Activated CD8-positive, alpha-beta memory T cell treated with anti-CD3 and anti-CD28 coated beads, Interleukin-2, amount 50 U/mL, for 1 hour (primary cell): ENCODE results near the gene GNAI3.

ENCODE experiments used
- DNase-seq: peaks from one replicate; pipeline ENCODE4 v3.0.0-alpha.2; 2020; ENCODE audit errors: extremely low read depth

The GNAI3 gene

GRCh38 chr1:109527098-109527811 is 21.2 kb upstream of the GNAI3 start:
- no peak for DNase-seq

GRCh38 chr1:109527846-109528695 is 20.3 kb upstream of the GNAI3 start:
- no peak for DNase-seq

- no peak for DNase-seq
Observed at GRCh38 chr1:109528712-109529111, 19.7 kb upstream of the GNAI3 start.

GRCh38 chr1:109529881-109530456 is 18.4 kb upstream of the GNAI3 start:
- no peak for DNase-seq

- DNase-seq: no peak
Observed at GRCh38 chr1:109530457-109531087, 17.8 kb upstream of the GNAI3 start.

- DNase-seq: no peak
Observed at GRCh38 chr1:109531380-109531779, 17.0 kb upstream of the GNAI3 start.

- DNase-seq: no peak
Observed at GRCh38 chr1:109531826-109532364, 16.5 kb upstream of the GNAI3 start.

GRCh38 chr1:109532365-109533136 is 15.9 kb upstream of the GNAI3 start:
- peak; percentile 68 for DNase-seq

GRCh38 chr1:109534307-109534858 is 14.0 kb upstream of the GNAI3 start:
- no peak for DNase-seq

GRCh38 chr1:109535481-109535880 is 12.9 kb upstream of the GNAI3 start:
- no peak for DNase-seq

- DNase-seq: no peak
Observed at GRCh38 chr1:109535971-109536491, 12.4 kb upstream of the GNAI3 start.

GRCh38 chr1:109537450-109538178 is 10.8 kb upstream of the GNAI3 start:
- no peak for DNase-seq

GRCh38 chr1:109538827-109539555 is 9.4 kb upstream of the GNAI3 start:
- DNase-seq: no peak

- no peak for DNase-seq
Observed at GRCh38 chr1:109539676-109540075, 8.7 kb upstream of the GNAI3 start, which contains the start of gene GPR61. GPR61 (plus strand) TSS chr1:109539872; CDS start chr1:109543023, 3,151 bp downstream.

GRCh38 chr1:109541102-109541501 is 7.3 kb upstream of the GNAI3 start:
- DNase-seq: no peak

- no peak for DNase-seq
Observed at GRCh38 chr1:109542657-109543056, 5.8 kb upstream of the GNAI3 start.

- DNase-seq: no peak
Observed at GRCh38 chr1:109543283-109543987, 5.0 kb upstream of the GNAI3 start.

- no peak for DNase-seq
Observed at GRCh38 chr1:109543988-109544735, 4.3 kb upstream of the GNAI3 start.
